OCI-LY3 (cell line): ENCODE measurements around the gene SP100.
"Not testable (repeated sequence)": the region's sequence is repeated elsewhere in the genome, so short reads cannot be mapped to it uniquely, and the experiment has no call there.

Source experiments
- H2AFZ ChIP-seq: fragments of 200-600, 300-600 bp; shearing (Covaris generic); 2 replicates; pipeline ENCODE4 v1.6.0; 2014; ENCODE audit warnings: antibody characterized with exemption, low read depth, low read length
- H3K27ac ChIP-seq: fragments of 200-600, 300-600 bp; sonication (generic); 2 replicates; pipeline ENCODE4 v1.5.1; 2014; ENCODE audit warnings: mild to moderate bottlenecking, low read length, moderate library complexity, mixed read lengths
- H3K27me3 ChIP-seq: fragments of 200-600, 300-600 bp; sonication (generic); 2 replicates; pipeline ENCODE4 v1.6.1; 2014; ENCODE audit warnings: low read depth, low read length, mixed read lengths
- H3K36me3 ChIP-seq: fragments of 200-600, 300-600 bp; sonication (generic); replicated peaks from 2 replicates; pipeline ENCODE3; 2014; ENCODE audit warnings: low read depth, low read length, mixed read lengths
- H3K4me1 ChIP-seq: fragments of 300-600, 200-600 bp; sonication (generic); 2 replicates; pipeline ENCODE4 v1.6.1; 2014; ENCODE audit warnings: low read length, mixed read lengths
- H3K4me2 ChIP-seq: fragments of 200-600, 300-600 bp; sonication (generic); 2 replicates; pipeline ENCODE4 v1.6.1; 2014; ENCODE audit warnings: low read length, mixed read lengths
- H3K4me3 ChIP-seq: fragments of 300-600, 200-600 bp; sonication (generic); 2 replicates; pipeline ENCODE4 v1.5.1; 2014; ENCODE audit warnings: antibody characterized with exemption, mild to moderate bottlenecking, low read length, moderate library complexity
- H3K79me2 ChIP-seq: fragments of 300-600, 200-600 bp; shearing (Covaris generic); 2 replicates; pipeline ENCODE4 v1.6.1; 2014; ENCODE audit warnings: mild to moderate bottlenecking, low read length, mixed read lengths
- H3K9ac ChIP-seq: fragments of 300-600, 200-600 bp; shearing (Covaris generic); 2 replicates; pipeline ENCODE4 v1.6.0; 2014; ENCODE audit warnings: mild to moderate bottlenecking, low read length, moderate library complexity
- H3K9me3 ChIP-seq: fragments of 200-600, 300-600 bp; shearing (Covaris generic); 2 replicates; pipeline ENCODE4 v1.6.1; 2014; ENCODE audit warnings: low read length, mixed read lengths; ENCODE audit not compliant: insufficient read depth
- H4K20me1 ChIP-seq: fragments of 200-600, 300-600 bp; sonication (generic); 2 replicates; pipeline ENCODE4 v1.6.1; 2016; ENCODE audit warnings: low read length, mixed read lengths; ENCODE audit not compliant: insufficient read depth
- CTCF ChIP-seq: fragments of 200-600, 300-600 bp; sonication (generic); IDR thresholded peaks from 2 replicates; pipeline ENCODE4 v1.5.1; 2014; ENCODE audit warnings: antibody characterized with exemption, low read length, low read depth
- EZH2phosphoT487 ChIP-seq: fragments of 200-600 bp; shearing (Covaris generic); IDR thresholded peaks from 2 replicates; pipeline ENCODE4 v1.6.1; 2018; ENCODE audit warnings: antibody characterized with exemption, mixed run types, low read depth

The SP100 gene

GRCh38 chr2:230394301-230394700, 21.7 kb upstream of the SP100 start:
- Histone ChIP-seq H3K9ac (no peak overlapping the region), H3K4me3 (no peak overlapping the region), H3K4me1 (no peaks in the 10 kb centered on the region), H3K79me2 (no peaks in the 10 kb centered on the region), H2AFZ (no peak overlapping the region), H3K4me2 (no peak overlapping the region), H4K20me1 (no peaks in the 10 kb centered on the region), H3K9me3 (no peaks in the 10 kb centered on the region), H3K27me3 (no peaks in the 10 kb centered on the region), H3K36me3 (peaks cover 6% of the 10 kb centered on the region), H3K27ac (no peak overlapping the region)
- TF ChIP-seq CTCF: no peak
- no peak for TF ChIP-seq EZH2phosphoT487

GRCh38 chr2:230398698-230399097, 17.3 kb upstream of the SP100 start:
- not testable (repeated sequence) for H3K9me3 ChIP-seq, H3K36me3 ChIP-seq, H3K27ac ChIP-seq, H3K9ac ChIP-seq, H3K4me2 ChIP-seq, H3K27me3 ChIP-seq, H3K79me2 ChIP-seq, H4K20me1 ChIP-seq, H3K4me3 ChIP-seq, H2AFZ ChIP-seq, H3K4me1 ChIP-seq

- Histone ChIP-seq H3K9ac (no peak overlapping the region), H3K4me1 (no peaks in the 10 kb centered on the region), H3K4me2 (no peak overlapping the region), H3K79me2 (no peaks in the 10 kb centered on the region), H3K27ac (no peak overlapping the region), H3K36me3 (peaks cover 6% of the 10 kb centered on the region), H3K9me3 (no peaks in the 10 kb centered on the region), H3K27me3 (no peaks in the 10 kb centered on the region), H4K20me1 (no peaks in the 10 kb centered on the region), H2AFZ (no peak overlapping the region), H3K4me3 (no peak overlapping the region)
- TF ChIP-seq EZH2phosphoT487: no peak
- TF ChIP-seq CTCF: no peak
Measured at GRCh38 chr2:230400041-230400440, 16.0 kb upstream of the SP100 start.

- Histone ChIP-seq H2AFZ (no peak overlapping the region), H3K27me3 (no peaks in the 10 kb centered on the region), H3K4me2 (no peak overlapping the region), H4K20me1 (no peaks in the 10 kb centered on the region), H3K79me2 (no peaks in the 10 kb centered on the region), H3K4me1 (no peaks in the 10 kb centered on the region), H3K4me3 (no peak overlapping the region), H3K36me3 (peaks cover 6% of the 10 kb centered on the region), H3K9ac (no peak overlapping the region), H3K9me3 (no peaks in the 10 kb centered on the region), H3K27ac (no peak overlapping the region)
- TF ChIP-seq EZH2phosphoT487: no peak
- TF ChIP-seq CTCF: no peak
Measured at GRCh38 chr2:230400454-230400853, 15.5 kb upstream of the SP100 start.

- not testable (repeated sequence) for H3K79me2 ChIP-seq, H2AFZ ChIP-seq, H3K4me3 ChIP-seq, H3K9me3 ChIP-seq, H3K27ac ChIP-seq, H4K20me1 ChIP-seq, H3K36me3 ChIP-seq, H3K4me1 ChIP-seq, H3K4me2 ChIP-seq, H3K9ac ChIP-seq, H3K27me3 ChIP-seq
Measured at GRCh38 chr2:230401026-230401425, 15.0 kb upstream of the SP100 start.
